Measurements from ENCODE around the gene UBXN11. TPM values are rescaled to one million over a fixed set of nuclear protein-coding genes. Genes with fewer than 3 reads are reported as not detected.

Gene UBXN11
- total and polyA plus RNA-seq, 2 donors (not counting 1 experiment from before 2014, with no cell fraction given): 68.0 to 81.4 TPM

- ATAC-seq (ENCODE audit: low read depth): no peak
- Histone ChIP-seq H3K9ac (ENCODE audit: low read length) (no peak overlapping the region), H3K9me3 (ENCODE audit: control extremely low read depth in 1 of 3, control insufficient read depth in 2 of 3, insufficient read depth in 1 of 3, low read length in 2 of 3) (no peaks in the 10 kb centered on the region), H4K20me1 (ENCODE audit: control insufficient read depth, insufficient read depth, low read length, poor library complexity, severe bottlenecking) (peaks cover 22% of the 10 kb centered on the region), H2AFZ (ENCODE audit: insufficient read depth, low read depth, low read length, poor library complexity, severe bottlenecking) (no peak overlapping the region), H3K79me2 (ENCODE audit: control insufficient read depth, insufficient read depth, low read length) (peaks cover 45% of the 10 kb centered on the region), H3K4me3 (ENCODE audit: control extremely low read depth in 1 of 5, extremely low read depth in 1 of 5, insufficient read depth in 1 of 5, low read depth in 2 of 5, low read length in 4 of 5) (no peak overlapping the region), H3K4me2 (replicated peaks; ENCODE audit: low read depth, low read length, poor library complexity, severe bottlenecking) (peak overlapping the region; percentile 27), H3K27ac (ENCODE audit: low read length in 2 of 2) (peak overlapping the region; percentile 93 to 96), H3K4me1 (ENCODE audit: control insufficient read depth in 2 of 2, insufficient read depth in 2 of 2, low read length in 2 of 2) (peaks cover 75 to 88% of the 10 kb centered on the region in 2 donors), H3K36me3 (replicated peaks in 1 of 2; ENCODE audit: control extremely low read depth in 1 of 2, control insufficient read depth in 1 of 2, extremely low read depth in 1 of 2, insufficient read depth in 2 of 2, low read length in 1 of 2) (peaks cover 2 to 19% of the 10 kb centered on the region in 2 experiments), H3K27me3 (replicated peaks in 1 of 4; ENCODE audit: control extremely low read depth in 1 of 4, control insufficient read depth in 3 of 4, insufficient read depth in 4 of 4, low read length in 3 of 4) (no peaks in the 10 kb centered on the region)
- no peaks in the 10 kb centered on the region for H3K9me3 Mint-ChIP-seq (ENCODE audit: insufficient read depth)
- intact Hi-C loops (cut with micrococcal nuclease): loop anchor here (10.0 kb wide), 1 partner anchor 1891 kb away; the partner anchor contains the start of gene PTAFR
- CTCF ChIA-PET: interaction anchor here (1.9 to 26.4 kb wide), 4 partner anchors 36 to 149 kb away, joined by 5 to 1400 read pairs (median 48); partner anchors contain the start of genes CD52, DHDDS and UBXN11
- 95% methylated on average over 4 of the region's 4 CpGs for WGBS (ENCODE audit: insufficient coverage)
- TF ChIP-seq CTCF (IDR thresholded peaks at IDR 0.05): no peak
- no peak for TF ChIP-seq EZH2 (IDR thresholded peaks at IDR 0.05; ENCODE audit: borderline replicate concordance, insufficient read depth, low read depth, low read length, poor library complexity, severe bottlenecking)
- POLR2A ChIA-PET: interaction anchor here (3.3 to 21.9 kb wide), 2 partner anchors 7 to 34 kb away, joined by 17 to 1239 read pairs; partner anchors contain the start of gene CD52
- no peak for DNase-seq
- peak overlapping the region; percentile 87 for H3K4me3 Mint-ChIP-seq
- no peaks in the 10 kb centered on the region for H3K27me3 Mint-ChIP-seq
- peak overlapping the region; percentile 97 for H3K27ac Mint-ChIP-seq
- H3K4me1 Mint-ChIP-seq: peaks cover 86% of the 10 kb centered on the region
These were observed 23.1 kb downstream of the UBXN11 start for GRCh38 chr1:26283279-26283853.

GRCh38 chr1:26282401-26282918, 24.0 kb downstream of the UBXN11 start:
- Histone ChIP-seq H3K4me2 (replicated peaks; ENCODE audit: low read depth, low read length, poor library complexity, severe bottlenecking) (no peak overlapping the region), H3K36me3 (replicated peaks in 1 of 2; ENCODE audit: control extremely low read depth in 1 of 2, control insufficient read depth in 1 of 2, extremely low read depth in 1 of 2, insufficient read depth in 2 of 2, low read length in 1 of 2) (peaks cover 2 to 22% of the 10 kb centered on the region in 2 experiments), H3K27me3 (replicated peaks in 1 of 4; ENCODE audit: control extremely low read depth in 1 of 4, control insufficient read depth in 3 of 4, insufficient read depth in 4 of 4, low read length in 3 of 4) (no peaks in the 10 kb centered on the region), H3K4me3 (ENCODE audit: control extremely low read depth in 1 of 5, extremely low read depth in 1 of 5, insufficient read depth in 1 of 5, low read depth in 2 of 5, low read length in 4 of 5) (no peak overlapping the region), H3K27ac (ENCODE audit: low read length in 2 of 2) (peak overlapping the region in 1 of 2 donors; percentile 96), H3K9ac (ENCODE audit: low read length) (no peak overlapping the region), H3K79me2 (ENCODE audit: control insufficient read depth, insufficient read depth, low read length) (peaks cover 45% of the 10 kb centered on the region), H3K4me1 (ENCODE audit: control insufficient read depth in 2 of 2, insufficient read depth in 2 of 2, low read length in 2 of 2) (peaks cover 66 to 83% of the 10 kb centered on the region in 2 donors), H4K20me1 (ENCODE audit: control insufficient read depth, insufficient read depth, low read length, poor library complexity, severe bottlenecking) (peaks cover 22% of the 10 kb centered on the region), H2AFZ (ENCODE audit: insufficient read depth, low read depth, low read length, poor library complexity, severe bottlenecking) (no peak overlapping the region), H3K9me3 (ENCODE audit: control extremely low read depth in 1 of 3, control insufficient read depth in 2 of 3, insufficient read depth in 1 of 3, low read length in 2 of 3) (no peaks in the 10 kb centered on the region)
- POLR2A ChIA-PET: interaction anchor here (3.8 to 21.9 kb wide), 2 partner anchors 7 to 35 kb away, joined by 62 to 1239 read pairs; partner anchors contain the start of gene CD52
- Mint-ChIP-seq H3K4me3 (peak overlapping the region; percentile 87), H3K9me3 (ENCODE audit: insufficient read depth) (no peaks in the 10 kb centered on the region), H3K27me3 (no peaks in the 10 kb centered on the region), H3K27ac (peak overlapping the region; percentile 97), H3K4me1 (peaks cover 76% of the 10 kb centered on the region)
- CTCF ChIA-PET: interaction anchor here (26.4 kb wide), 1 partner anchor 36 kb away, joined by 1400 read pairs; the partner anchor contains the start of genes CD52 and UBXN11
- no peak for ATAC-seq (ENCODE audit: low read depth)
- TF ChIP-seq EZH2 (IDR thresholded peaks at IDR 0.05; ENCODE audit: borderline replicate concordance, insufficient read depth, low read depth, low read length, poor library complexity, severe bottlenecking) (no peak), CTCF (IDR thresholded peaks at IDR 0.05) (no peak)
- DNase-seq: no peak
- WGBS (ENCODE audit: insufficient coverage): 93% methylated on average over 15 of the region's 22 CpGs
- intact Hi-C loops (cut with micrococcal nuclease): loop anchor here (10.0 kb wide), 1 partner anchor 1892 kb away; the partner anchor contains the start of gene PTAFR
